Measurements from ENCODE around the gene NFATC2. TPM values are rescaled to one million over a fixed set of nuclear protein-coding genes. Genes with fewer than 3 reads are reported as not detected.

The NFATC2 gene
- total RNA-seq, 1 donor from 2014 or later = 3.9 TPM

DNA sequence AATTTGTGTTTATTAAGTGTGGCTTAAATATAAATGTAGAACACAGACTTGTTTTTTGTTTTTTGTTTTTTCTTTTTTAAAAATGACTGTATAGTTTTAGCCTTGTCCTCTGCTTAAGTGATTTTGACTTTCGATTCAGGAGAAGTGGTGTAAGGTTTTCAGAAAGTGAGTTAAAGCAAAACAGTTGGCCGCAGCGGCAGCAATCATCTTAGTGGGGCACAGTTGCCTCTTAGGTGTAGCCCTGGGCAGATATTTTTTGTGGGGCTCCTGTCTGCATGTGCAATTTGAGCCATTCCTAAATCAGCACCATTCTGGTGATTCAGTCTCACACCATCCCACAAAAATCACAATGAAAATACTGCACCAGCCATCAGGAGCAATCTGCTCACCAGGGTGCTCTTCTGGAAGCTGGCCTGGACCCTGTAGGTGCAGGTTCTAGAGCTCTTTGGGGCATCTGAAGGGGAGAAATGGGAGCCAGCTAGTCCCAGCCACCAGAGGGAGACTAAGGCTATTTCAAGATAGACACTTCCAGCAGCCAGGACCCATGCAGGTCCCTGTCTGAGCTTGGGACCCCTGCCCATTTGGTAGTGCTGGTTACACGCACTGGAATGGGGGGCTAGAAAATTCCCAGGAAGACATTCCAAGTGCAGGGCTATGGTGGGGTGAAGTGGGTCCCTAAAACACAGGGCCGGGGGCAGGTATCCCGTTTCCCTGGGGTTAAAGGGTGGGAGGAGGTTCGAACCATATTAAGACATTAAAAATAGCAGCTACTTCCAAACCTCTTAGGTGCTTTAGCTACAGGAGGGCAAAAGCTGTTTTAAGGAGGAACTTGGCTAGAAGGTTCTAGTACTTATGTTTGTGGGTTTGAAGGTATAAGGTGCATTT is 156.6 kb downstream of the NFATC2 start:
- no peak overlapping the region for H2AFZ ChIP-seq (ENCODE audit: low read depth, low read length)
- H3K9me3 ChIP-seq (ENCODE audit: insufficient read depth, low read depth, low read length) = no peaks in the 10 kb centered on the region
- H3K4me3 ChIP-seq (ENCODE audit: insufficient read depth, low read depth, low read length) = no peak overlapping the region
- no peak for FAIRE-seq
- Mint-ChIP-seq H3K27me3 (ENCODE audit: low read depth, unreplicated experiment) (peaks cover 5% of the 10 kb centered on the region), H3K27ac (ENCODE audit: unreplicated experiment) (peak overlapping the region; percentile 53), H3K9me3 (ENCODE audit: unreplicated experiment) (peaks cover 3% of the 10 kb centered on the region), H3K4me1 (ENCODE audit: low read depth, unreplicated experiment) (peaks cover 31% of the 10 kb centered on the region), H3K4me3 (ENCODE audit: unreplicated experiment) (no peak overlapping the region), H3K36me3 (ENCODE audit: low read depth, unreplicated experiment) (no peaks in the 10 kb centered on the region)
- H3K79me2 ChIP-seq (ENCODE audit: insufficient read depth, low read length) = no peaks in the 10 kb centered on the region
- no peak overlapping the region for H3K4me2 ChIP-seq (ENCODE audit: low read length)
- peaks cover 24% of the 10 kb centered on the region for H3K4me1 ChIP-seq (ENCODE audit: insufficient read depth, low read length)
- H3K36me3 ChIP-seq (ENCODE audit: insufficient read depth, low read length) = no peaks in the 10 kb centered on the region
- no peaks in the 10 kb centered on the region for H4K20me1 ChIP-seq (ENCODE audit: insufficient read depth, low read length)
- H3K9ac ChIP-seq (ENCODE audit: low read length) = no peak overlapping the region
- no peak for DNase-seq (ENCODE audit: low read depth)
- H3K27me3 ChIP-seq (ENCODE audit: insufficient read depth, low read length) = no peaks in the 10 kb centered on the region
- TF ChIP-seq, protein P1, sequence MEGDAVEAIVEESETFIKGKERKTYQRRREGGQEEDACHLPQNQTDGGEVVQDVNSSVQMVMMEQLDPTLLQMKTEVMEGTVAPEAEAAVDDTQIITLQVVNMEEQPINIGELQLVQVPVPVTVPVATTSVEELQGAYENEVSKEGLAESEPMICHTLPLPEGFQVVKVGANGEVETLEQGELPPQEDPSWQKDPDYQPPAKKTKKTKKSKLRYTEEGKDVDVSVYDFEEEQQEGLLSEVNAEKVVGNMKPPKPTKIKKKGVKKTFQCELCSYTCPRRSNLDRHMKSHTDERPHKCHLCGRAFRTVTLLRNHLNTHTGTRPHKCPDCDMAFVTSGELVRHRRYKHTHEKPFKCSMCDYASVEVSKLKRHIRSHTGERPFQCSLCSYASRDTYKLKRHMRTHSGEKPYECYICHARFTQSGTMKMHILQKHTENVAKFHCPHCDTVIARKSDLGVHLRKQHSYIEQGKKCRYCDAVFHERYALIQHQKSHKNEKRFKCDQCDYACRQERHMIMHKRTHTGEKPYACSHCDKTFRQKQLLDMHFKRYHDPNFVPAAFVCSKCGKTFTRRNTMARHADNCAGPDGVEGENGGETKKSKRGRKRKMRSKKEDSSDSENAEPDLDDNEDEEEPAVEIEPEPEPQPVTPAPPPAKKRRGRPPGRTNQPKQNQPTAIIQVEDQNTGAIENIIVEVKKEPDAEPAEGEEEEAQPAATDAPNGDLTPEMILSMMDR (IDR thresholded peaks at IDR 0.05; ENCODE audit: insufficient read depth, low read depth, low read length) = peak; percentile 42
- TF ChIP-seq EZH2 (IDR thresholded peaks at IDR 0.05; ENCODE audit: insufficient read depth, low read length) = no peak
- no peak overlapping the region for H3K27ac ChIP-seq (ENCODE audit: low read depth, low read length)

DNA sequence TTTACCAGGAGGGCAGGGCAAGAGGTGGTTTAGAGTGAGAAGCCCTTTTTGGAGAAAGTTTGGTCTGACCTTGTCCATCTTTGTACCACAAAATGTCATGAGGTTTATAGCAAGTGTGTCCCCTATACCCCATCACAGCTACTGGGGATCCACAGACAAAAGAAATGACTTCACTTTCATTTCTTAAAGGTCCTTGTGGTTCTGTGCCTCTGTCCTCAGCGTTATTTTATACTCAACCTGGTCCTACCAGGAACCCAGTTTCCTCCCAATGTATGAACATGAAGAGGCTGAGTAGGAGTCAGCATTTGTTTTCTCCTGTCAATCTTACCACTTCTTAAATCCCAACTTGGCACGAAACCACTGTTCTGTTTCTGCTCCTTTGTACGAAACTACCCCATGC is 157.6 kb downstream of the NFATC2 start:
- Histone ChIP-seq H3K4me3 (ENCODE audit: insufficient read depth, low read depth, low read length) (no peak overlapping the region), H3K27me3 (ENCODE audit: insufficient read depth, low read length) (no peaks in the 10 kb centered on the region), H3K36me3 (ENCODE audit: insufficient read depth, low read length) (no peaks in the 10 kb centered on the region), H3K4me1 (ENCODE audit: insufficient read depth, low read length) (peaks cover 24% of the 10 kb centered on the region), H3K9ac (ENCODE audit: low read length) (no peak overlapping the region), H3K9me3 (ENCODE audit: insufficient read depth, low read depth, low read length) (no peaks in the 10 kb centered on the region), H4K20me1 (ENCODE audit: insufficient read depth, low read length) (no peaks in the 10 kb centered on the region), H3K27ac (ENCODE audit: low read depth, low read length) (no peak overlapping the region), H3K79me2 (ENCODE audit: insufficient read depth, low read length) (no peaks in the 10 kb centered on the region), H2AFZ (ENCODE audit: low read depth, low read length) (no peak overlapping the region), H3K4me2 (ENCODE audit: low read length) (no peak overlapping the region)
- Mint-ChIP-seq H3K4me3 (ENCODE audit: unreplicated experiment) (no peak overlapping the region), H3K36me3 (ENCODE audit: low read depth, unreplicated experiment) (peaks cover 4% of the 10 kb centered on the region), H3K27me3 (ENCODE audit: low read depth, unreplicated experiment) (peaks cover 10% of the 10 kb centered on the region), H3K27ac (ENCODE audit: unreplicated experiment) (no peak overlapping the region), H3K9me3 (ENCODE audit: unreplicated experiment) (peaks cover 3% of the 10 kb centered on the region), H3K4me1 (ENCODE audit: low read depth, unreplicated experiment) (peaks cover 31% of the 10 kb centered on the region)
- DNase-seq (ENCODE audit: low read depth) = no peak
- no peak for FAIRE-seq
- TF ChIP-seq EZH2 (IDR thresholded peaks at IDR 0.05; ENCODE audit: insufficient read depth, low read length) = no peak
- TF ChIP-seq, protein P1 (IDR thresholded peaks at IDR 0.05; ENCODE audit: insufficient read depth, low read depth, low read length) = no peak

Data from astrocyte (in vitro differentiated cells and primary cell).